GM12872 (cell line): ENCODE measurements around the gene CSDE1.

Experiments used
- TF ChIP-seq, protein P1 (sequence below): IDR thresholded peaks from 3 replicates; pipeline ENCODE4 v1.5.1; 2011; ENCODE audit warnings: low read depth, mild to moderate bottlenecking, low read length, moderate library complexity; ENCODE audit not compliant: insufficient read depth

Gene CSDE1

DNA sequence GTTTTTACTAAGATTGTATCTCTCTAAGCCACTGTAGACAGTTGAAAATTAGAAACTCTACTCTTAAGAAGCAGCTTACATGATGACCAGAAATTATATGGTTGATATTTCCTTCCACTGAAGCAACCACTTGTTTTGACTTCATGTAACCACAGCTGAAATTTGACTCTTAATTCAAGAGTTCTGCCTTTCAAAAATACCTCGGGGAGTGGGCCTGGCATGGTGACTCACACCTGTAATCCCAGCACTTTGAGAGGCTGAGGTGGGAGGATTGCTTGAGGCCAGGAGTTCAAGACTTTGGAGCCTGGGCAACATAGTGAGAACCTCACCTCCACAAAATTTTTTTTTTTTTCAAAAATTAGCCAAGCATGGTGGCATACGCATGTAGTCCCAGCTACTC, 66.7 kb downstream of the CSDE1 start:
- TF ChIP-seq, protein P1, sequence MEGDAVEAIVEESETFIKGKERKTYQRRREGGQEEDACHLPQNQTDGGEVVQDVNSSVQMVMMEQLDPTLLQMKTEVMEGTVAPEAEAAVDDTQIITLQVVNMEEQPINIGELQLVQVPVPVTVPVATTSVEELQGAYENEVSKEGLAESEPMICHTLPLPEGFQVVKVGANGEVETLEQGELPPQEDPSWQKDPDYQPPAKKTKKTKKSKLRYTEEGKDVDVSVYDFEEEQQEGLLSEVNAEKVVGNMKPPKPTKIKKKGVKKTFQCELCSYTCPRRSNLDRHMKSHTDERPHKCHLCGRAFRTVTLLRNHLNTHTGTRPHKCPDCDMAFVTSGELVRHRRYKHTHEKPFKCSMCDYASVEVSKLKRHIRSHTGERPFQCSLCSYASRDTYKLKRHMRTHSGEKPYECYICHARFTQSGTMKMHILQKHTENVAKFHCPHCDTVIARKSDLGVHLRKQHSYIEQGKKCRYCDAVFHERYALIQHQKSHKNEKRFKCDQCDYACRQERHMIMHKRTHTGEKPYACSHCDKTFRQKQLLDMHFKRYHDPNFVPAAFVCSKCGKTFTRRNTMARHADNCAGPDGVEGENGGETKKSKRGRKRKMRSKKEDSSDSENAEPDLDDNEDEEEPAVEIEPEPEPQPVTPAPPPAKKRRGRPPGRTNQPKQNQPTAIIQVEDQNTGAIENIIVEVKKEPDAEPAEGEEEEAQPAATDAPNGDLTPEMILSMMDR: no peak

DNA sequence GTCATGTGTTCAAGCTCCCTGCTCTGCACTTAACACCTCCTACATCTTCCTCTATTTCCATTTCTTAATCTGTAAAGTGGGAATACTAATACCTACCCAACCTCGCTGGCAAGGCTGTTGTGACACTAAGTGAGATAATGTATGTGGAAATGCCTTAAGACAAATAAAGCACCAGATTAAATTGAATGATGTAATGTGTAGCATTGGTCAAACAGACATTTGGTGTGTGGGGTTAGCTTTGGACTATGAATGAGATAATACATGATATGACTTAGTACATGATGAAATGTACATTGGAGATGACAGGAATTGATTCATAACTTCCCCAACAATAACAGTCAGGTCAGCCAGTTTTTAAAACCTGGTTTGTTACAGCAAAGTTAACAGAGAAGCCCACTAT, 67.6 kb downstream of the CSDE1 start:
- TF ChIP-seq, protein P1: no peak

DNA sequence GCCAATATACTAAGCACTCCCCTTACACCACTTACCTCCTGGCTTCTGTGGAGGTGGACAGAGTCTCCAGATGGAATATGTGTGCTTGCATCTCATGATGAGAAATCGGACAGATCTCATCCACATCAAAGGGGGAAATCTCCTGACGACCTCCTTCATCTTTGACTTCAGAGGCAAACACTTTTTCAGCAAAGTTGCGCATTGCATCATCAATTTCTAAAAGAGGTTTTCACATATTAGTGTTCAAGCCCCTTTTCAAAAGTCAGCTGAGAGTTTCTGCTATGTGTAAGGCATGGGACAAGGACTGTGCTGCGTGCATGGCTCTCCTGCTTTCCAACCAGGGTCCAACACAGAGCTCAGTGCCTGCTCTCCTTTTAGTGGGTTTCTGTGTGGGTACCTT, 69.3 kb downstream of the CSDE1 start:
- TF ChIP-seq, protein P1: no peak

DNA sequence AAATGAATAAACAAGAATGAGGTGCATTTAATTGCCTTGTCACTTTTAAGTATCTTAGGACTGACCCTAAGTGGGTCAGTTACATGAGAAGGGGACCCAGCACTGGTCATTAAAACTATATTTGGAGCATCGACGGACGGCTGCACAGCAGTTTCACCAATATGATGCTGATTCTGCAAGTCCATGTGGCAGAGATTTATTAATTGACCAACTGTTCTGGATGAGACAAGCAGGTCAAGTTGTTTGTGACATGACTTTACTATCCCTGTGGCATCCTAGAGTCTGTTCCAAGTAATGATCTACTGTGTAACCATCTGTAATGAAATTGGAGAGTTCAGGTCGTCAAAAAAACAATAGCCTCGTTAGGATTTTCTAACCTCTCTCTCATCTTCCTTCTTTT, 71.9 kb downstream of the CSDE1 start:
- TF ChIP-seq, protein P1: no peak

DNA sequence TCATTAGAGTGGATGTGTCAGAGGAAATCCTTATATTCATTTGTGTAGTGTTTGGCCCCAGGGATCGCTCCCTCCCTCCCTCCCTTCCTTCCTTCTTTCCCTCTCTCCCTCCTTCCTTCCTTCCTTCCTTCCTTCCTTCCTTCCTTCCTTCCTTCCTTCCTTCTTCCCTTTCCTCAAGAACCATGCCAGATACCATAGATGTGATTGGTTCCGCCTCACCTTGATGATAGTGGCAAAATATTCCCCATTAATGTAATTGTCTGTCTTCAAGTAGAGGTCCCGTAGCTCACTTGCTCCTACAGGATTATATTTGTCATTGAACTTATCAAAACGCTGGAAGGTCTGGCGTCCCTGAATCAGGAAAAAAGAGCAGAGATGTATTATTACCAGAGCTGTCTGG, 80.1 kb downstream of the CSDE1 start:
- TF ChIP-seq, protein P1: no peak

DNA sequence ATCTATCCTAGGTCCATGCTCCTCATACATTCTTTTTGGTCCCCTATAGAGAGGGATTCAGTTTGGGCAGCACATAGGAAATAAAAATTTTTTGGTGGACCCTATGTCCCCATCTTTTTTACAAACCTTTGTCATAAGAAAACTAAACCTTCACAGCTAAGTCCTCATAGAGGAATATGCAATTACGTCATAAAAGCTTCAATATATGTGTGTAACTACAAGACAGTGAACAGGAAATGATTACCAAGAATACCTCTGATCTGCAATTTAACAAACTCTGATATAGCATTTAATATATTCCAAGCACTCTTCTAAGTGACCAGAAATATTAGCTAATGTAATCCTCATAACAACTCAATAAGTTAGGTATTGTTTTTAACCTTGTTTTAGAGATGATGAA, 81.7 kb downstream of the CSDE1 start:
- TF ChIP-seq, protein P1: no peak

DNA sequence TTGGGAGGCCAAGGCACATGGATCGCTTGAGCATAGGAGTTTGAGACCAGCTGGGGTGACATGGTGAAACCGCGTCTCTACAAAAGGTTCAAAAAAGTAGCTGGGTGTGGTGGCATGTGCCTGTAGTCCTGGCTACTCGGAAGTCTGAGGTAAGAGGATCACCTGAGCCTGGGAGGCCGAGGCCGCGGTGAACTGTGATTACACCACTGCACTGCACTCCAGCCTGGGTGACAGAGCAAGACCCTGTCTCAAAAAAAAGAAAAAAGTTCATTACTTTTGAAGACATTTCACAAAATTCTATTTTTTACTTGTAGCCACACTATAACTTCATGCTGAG, 85.9 kb downstream of the CSDE1 start:
- TF ChIP-seq, protein P1: no peak
